IPS-NIHi7 (cell line): ENCODE measurements around the gene ANGEL1.

Source experiments
- DNase-seq: peaks from one replicate; pipeline ENCODE4 v3.0.0; 2012; ENCODE audit warnings: mixed read lengths; ENCODE audit errors: extremely low spot score

Gene ANGEL1

DNA sequence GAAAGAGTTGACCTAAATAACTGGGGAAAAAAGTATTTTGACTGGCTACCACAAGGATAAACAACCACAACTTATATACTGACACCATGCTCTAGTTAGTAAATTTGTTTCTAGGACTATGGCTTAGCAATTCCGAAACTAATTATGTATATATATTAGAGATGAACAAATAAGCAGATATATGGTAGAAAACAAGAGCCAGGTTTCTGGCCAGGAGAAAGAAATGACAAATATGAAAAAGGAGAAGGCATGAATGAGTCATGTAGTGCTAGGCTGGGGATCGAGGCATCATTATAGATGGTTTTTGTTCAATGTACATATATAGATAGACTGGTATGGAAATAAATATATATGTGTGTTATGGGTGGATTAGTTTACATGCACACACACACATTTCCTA, 8.0 kb upstream of the ANGEL1 start:
- no peak for DNase-seq

DNA sequence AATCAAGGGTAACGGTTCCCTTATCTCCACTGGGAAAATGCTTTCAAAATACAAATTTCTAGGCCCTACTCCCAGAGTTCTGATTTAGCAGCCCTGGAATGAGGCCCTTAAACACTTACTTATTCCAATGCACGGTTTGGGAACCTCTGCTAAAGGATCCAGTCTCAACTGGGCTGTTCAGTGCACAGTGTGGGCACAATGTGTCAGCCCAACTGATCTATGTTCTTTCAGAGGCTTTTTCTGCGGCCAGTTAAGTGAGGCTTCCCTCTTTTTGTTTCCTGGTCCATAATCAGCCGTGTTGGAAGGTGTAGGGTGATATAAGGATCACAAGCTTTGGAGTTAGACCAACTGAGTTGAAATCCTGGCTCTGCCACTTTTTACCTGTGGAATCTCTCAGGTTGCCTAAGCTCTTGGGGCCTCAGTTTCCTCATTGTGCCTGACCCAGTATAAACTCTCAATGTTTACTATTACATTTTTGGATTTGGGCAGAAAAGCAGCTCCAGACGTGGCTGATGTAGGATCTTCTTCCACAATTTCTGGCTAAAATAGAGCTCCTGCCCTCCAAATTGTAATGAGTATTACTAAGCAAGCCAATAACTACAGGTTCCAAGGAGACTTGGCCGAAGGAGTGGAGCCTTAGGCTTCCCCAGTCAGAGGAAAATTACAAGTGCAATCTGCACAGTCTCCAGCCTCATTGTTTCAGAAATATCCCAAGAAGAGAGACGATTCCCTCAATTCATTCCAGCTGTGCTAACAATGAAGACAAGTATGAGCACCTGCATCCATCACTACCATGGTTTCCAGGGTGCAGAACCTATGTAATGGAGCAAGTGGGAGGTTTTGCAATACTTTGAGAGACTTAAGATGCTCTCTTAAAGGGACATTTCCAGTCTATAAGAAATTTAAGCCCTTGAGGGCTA, 2.3 kb upstream of the ANGEL1 start:
- no peak for DNase-seq

DNA sequence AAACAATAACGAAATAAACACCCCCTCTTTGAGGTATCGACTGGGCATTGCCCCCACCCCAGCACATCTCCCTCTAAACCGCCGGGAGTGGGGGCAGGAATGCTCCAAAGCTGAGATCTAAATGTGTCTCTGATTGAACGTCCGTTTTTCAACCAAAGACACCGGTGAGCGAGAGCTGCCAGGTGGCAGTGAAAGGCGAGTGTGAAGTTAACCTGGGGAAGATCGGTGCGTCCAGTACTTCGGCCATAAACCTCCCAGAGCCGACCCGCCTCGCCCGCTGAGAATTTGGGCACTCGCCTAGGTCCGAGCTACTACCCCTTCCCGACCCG, 625 bp downstream of the ANGEL1 start:
- DNase-seq = no peak

DNA sequence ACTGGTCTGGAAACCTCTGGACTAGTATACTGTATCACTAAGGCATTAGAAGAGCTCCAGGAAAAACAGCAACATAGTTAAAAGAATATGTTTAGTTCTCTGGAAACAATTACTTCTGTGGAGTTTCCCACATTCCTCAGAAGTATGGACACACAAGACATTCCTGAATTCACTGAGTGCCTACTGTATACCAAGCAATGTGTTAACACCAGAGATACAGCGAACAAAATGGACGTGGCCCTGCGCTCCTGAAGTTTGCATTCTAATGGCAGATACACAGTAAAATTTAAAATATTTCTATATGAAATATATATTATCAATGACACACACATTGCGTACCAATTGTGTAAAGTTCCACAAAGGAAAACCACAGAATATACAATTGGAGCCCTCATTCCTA, 1.1 kb downstream of the ANGEL1 start:
- no peak for DNase-seq

DNA sequence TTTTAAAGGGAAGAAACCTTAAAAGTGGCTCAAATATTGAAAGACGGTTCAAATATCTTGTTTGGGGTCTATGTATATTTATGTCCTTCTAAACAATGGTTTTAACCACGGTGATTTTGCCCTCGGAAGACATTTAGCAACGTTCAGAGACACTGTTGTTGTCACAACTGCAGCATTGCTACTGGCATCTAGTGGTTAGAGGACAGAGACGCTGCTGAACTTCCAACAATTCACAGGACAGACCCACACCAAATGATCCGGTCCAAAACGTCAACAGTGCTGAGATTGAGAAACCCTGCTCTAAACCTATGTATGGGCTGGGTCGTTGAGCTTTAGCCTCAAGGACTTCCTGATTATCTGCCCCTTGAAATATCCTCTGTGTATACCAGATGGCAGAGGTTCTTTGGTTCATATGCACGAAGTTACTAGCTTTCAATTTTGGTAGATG, 1.7 kb downstream of the ANGEL1 start:
- DNase-seq = no peak

DNA sequence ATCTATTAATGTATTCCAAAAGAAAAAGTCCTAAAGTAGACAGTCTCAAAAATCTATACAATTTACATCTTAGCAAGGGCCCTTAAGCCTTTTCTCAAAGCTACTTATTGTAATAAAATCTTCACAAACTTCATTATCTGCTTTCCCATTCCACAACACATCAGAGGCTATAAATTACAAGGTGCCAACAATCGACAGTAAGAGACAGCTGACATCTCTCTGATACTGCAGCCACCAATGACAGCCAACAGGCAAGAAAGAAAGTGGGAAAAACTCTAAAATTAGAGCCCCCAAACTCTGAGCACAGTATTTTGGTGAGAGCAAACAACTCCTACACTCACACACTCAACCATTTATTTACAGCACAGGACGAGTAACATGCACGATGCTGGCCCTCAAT, 2.2 kb downstream of the ANGEL1 start:
- DNase-seq = no peak

DNA sequence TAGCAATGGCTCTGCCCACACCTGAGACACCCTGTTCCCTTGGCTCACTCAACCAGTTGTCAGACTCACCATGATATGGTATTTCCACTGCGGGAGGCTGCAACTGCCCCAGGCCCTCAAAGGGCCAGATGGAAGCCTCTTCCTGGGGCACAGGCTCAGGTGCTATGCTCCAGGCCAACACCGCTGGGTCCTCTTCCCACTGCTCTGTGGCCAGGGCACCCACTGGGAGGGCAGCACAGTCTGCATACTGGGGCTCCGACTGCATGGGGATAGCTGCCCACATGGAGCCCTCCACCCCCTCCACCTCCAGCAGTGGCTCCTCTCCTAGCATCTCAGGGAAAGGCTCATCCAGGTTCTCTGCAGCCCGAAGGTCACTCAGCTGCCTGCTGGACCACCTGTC, 3.7 kb downstream of the ANGEL1 start:
- DNase-seq = no peak

DNA sequence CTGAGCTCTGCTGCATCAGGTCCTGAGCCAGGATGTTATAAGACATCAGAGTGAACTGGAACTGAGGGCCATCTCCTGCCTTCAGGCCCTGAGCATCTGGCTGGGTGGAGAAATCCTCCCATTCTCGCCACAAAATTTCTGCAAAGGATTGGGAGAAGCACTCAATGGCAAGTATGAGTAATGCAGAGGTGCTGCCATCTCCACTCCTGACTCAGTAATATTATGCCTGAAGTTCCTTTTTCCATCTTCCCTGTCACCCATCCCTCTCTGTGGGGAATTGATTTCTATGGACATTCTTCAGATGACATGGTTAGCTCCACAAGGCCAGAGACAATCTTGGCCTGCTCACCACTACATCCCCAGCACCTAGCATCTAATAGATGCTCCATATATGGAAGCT, 4.7 kb downstream of the ANGEL1 start:
- DNase-seq = no peak

DNA sequence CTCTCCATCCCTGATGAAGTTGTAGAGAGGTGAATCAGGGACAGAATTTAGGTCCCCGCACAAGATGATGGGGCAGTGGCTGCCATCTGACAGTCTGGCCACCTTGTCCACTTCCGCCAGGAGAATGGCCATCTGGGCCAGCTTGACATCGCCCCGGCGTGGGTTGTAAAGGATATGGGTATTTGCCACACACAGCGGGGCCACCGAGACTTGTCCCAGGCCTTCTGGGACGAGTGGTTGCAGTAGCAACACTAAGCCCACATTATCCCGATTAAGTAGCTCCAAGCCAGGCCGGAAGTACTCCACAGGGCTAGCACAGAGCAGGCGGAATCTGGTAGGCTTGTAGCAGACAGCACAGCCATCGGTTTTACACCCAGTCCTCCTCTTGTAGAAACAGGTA, 6.2 kb downstream of the ANGEL1 start:
- DNase-seq = no peak

DNA sequence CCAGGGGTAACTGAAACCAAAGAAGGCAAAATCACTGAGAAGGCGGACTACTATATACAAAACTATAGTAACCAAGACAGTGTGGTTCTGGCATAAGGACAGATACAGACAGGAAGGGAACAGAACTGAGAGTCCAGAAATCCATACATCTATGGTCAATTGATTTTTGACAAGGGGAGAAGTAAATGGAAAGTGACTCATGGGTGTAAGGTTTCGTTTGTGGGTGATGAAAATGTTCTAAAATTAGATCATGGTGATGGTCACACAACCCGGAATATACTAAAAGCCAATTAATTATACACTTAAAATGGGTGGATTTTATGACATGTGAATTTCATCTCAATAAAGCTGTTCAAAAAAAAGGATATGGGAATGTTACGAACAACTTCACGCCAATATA, 18.7 kb downstream of the ANGEL1 start:
- DNase-seq = no peak

DNA sequence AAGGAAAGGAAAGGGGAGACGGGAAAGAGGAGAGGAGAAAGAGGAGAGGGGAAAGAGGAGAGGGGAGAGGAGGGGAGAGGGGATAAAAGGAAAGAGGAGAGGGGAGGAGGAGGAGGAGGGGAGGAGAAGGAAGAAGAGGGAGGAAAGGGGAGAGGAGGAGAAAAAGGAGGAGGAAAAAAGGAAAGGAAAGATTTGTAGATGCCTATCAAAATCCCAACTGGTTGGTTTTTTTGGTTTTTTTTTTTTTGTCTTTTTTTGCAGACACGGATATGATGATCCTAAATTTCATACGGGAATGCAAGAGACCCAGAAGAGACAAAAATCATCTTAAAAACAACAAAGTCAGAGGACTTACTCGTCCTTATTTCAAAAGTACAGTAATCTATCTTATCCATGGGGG, 19.4 kb downstream of the ANGEL1 start:
- DNase-seq = no peak

DNA sequence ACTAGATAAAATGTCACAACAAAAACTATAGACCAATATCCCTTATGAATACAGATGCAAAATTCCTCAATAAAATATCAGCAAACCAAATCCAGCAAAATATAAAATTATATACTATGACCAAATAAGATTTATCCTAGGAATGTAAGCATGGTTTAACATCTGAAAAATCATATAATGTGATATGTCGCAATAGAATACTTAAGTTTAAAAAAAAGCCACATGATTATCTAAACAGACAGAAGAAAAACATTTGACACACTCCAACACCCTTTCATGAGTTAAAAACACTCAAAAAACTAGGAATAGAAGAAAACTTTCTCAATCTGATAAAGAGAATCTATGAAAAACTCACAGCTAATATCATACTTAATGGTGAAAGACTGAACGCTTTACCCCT, 20.3 kb downstream of the ANGEL1 start:
- DNase-seq = no peak

DNA sequence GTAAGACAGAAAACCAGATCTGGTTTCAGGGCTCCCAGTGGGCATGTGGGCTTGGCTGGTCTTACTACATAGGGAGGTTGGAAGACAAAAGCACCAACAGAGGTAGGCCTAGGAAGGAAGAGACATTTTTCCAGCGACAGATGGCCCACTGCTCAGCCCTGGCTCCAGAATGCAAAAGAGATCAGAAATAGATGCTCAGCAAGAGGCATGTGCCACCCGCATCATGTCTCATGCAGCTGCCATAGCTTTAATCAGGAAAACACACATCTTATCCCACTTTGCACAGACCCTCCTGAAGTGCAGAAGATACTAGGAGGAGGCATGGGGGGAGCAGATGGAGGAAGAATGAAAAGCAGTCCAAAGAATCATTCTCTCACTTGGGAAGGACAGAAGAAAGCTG, 26.1 kb downstream of the ANGEL1 start:
- DNase-seq = no peak

DNA sequence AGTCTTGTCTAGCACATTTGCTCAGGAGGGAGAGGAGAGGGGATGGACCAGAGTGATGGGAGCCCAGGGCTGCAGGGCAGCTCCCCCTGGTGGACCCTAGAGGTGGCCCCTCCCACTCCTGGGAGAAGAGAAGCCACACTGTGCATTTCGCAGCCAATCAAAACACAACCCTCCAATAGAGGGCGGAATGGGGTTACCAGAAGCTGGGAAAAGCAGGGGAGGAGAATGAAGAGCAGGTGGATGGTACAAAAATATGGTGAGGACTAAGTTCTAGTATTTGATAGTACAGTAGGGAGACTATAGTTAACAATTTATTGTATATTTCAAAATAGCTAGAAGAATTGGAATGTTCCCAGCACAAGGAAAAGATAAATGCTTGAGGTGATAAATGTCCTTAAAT, 27.8 kb downstream of the ANGEL1 start:
- peak; percentile 99 for DNase-seq

DNA sequence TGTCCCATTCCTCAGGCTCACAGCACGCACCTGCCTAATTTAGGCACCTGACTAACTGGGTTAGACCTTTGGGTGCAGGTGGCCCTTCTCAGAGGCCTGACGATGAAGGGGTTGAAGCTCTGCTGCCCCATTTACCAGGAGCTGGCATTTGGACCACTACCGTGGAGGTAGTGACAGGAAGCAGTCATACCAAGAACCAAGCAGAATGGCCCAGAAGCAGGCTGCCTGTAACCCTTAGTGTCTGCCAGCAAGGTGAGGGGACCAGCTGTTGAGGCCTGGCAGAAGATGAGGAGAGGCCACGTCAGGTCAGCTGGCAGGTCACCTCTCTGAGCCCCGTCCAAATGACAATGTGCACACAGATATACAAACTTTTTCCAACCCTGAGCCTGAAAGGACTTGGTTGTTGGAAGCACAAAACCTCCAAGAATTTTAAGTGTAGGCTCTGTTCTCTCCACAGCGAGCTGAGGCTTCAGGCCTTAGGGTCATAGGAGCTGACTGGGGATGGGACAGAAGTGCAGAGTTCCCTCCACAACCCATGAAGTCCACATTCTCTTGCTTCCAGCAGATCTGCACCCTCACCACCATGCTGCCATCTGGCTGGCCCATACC, 28.3 kb downstream of the ANGEL1 start:
- DNase-seq = no peak

DNA sequence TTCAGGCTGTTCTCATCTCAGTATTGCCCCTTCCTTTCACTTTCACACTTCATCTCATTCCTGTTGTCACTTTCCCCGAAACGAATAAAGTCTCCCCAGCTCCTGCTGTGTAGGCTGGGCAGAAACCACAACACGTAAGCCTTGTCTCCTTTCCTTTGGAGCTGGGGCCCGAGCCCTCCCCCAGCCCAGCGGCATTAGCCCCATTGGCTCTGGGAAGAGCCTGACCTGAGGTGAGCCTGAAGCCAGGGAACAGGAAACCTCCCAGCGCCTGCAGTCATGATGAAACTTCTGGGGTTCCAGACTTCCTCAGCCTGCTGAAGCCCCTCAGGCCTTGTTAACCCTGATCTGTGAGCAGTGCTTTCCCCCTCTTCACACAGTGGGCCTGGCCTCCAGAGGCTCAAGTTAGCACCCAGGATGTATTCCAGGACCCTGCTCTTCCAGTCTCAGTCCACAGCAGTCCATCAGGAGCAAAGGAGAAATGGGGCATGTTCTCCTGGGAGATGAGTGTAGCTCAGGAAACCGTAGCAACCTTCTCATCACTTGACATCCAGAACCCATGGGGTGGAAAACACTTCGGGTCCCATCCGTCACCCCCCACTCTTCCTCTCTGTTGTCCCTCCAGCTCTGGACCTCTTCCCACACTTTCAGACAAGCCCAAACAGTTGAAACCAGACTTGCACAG, 29.7 kb downstream of the ANGEL1 start:
- DNase-seq = no peak

DNA sequence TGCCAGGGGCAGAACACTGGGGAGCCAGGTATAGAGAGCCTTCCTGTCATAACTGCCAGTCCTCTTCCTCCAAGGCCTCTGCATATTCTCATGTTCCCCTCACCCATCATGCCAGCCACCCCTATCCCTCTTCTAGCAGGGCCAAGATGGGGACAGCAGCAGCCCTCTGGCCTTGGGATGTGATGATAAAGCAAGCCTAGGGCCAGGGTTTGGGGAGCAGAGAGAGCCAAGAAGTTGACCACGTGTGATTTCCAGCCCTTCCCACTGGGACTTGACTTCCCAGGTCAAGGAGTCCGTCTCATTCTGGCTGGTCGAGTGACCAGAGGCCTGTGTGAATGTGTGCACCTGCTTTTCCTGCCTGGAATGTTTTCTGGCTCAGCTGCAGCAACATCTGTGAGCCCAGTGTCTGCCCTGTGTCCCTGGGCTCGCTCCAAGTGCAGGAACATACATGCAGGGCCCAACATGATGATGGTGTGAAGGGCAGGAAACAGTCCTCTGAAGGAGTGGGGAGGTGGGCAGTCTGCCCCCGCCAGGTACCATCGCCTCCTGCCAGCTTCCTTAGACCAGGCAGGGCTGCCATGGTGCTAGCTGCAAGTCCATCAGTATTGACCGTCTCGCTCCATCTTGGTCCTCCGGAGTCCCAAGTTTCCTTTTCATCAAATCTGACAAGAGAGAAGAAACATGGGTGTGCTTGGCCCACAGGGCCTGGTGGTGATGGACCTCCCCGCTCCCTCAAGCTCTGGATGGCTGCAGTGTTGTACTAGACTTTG, 30.4 kb downstream of the ANGEL1 start:
- DNase-seq = no peak

DNA sequence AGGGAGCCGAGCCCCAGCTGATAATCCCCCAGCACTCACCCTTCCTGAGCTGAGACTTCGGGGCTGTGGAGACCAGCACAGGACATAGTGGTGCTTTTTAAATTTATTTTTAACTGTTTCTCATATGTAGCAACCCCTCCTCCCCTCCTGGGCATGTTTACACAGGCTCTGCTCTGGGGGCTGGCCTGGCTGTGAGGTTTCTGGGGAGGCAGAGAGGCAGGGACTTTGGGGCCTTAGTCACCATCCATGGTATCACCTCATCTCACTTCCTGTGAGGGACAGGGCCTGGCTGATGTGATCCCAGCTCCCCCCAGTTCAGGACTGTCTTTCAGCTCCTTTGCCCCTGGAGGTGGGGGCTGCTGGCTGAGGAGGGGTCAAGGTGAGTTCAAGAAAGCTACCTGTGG, 31.0 kb downstream of the ANGEL1 start:
- DNase-seq = no peak

DNA sequence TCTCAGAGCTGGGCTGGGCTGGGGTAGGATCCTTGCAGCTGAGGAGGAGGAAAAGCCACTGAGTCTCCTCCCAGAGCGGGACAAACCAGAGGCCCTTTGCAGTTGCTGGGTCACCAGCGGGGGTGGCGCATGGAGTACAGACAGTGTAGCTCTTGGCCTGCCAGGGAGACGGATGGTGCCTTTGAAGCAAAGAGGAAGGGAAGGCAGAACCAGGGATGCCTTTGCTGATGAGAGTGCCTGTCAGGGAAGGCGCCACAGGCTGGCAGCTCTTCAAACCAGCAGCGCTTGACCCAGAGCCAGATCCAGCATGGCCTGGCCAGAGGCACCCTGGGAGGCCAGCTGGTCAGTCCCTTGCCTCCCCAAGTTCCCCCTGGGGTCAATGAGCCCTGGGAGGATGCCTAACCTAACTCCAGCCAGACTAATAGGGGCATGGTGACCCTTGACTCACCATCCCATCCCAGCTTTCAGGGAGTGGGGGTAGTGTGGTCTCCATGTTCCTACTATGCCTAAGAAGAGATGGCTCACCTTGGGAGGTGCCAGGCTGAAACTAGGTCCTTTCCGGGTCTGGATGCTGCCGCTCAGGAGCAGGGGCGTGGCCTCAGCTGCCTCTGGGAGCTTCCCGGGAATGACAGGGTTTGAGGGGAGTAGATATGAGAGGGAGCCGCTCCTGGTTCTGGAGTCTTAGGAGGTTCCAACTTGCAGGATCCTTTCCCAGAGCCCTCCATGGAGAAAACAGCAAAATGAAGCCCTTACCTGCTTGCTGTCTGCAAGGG, 31.6 kb downstream of the ANGEL1 start:
- no peak for DNase-seq

DNA sequence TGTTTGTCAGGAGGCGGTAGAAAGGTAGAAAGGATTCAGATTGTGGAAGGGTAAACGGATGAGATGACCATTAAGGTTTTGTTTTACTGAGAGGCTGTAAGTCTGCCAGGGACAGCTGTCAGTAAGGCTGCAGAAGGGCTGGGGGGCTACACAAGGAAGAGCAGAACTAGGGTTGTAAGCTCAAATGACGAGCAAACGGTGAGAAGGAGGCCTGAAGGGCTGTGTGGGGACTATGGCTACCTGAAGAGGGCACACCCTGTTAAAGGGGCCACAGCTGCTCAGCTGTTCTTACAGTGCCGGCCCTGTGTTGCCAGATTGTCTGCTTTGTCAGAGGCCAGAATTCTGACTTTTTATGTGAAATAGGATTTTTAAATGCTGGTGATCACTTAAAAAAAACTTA, 32.3 kb downstream of the ANGEL1 start:
- no peak for DNase-seq

DNA sequence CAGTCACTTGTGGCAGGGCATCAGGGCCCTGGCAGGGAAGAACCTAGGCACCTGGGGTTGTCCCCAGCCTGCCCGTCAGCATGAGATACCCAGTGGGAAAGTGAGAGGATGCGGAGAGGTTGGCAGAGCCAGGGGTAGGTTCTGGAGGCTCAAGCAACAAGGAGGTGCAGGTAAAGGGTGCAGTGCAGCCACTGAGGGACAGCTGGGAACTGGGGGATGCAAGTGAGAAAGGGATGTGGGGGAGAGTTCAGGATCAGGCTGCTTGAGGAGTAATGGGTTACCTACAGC, 32.7 kb downstream of the ANGEL1 start:
- no peak for DNase-seq
